Liver (tissue), 9 donors: Measurements from ENCODE around the gene DUOXA1. TPM values are rescaled to one million over a fixed set of nuclear protein-coding genes. Genes with fewer than 3 reads are reported as not detected.

Experiments
- DNase-seq: peaks from one replicate; pipeline ENCODE4 v3.0.0-alpha.2; 2017; ENCODE audit warnings: low spot score
- H3K27ac ChIP-seq, 2 donors: one replicate each; pipeline ENCODE4 v1.7.0; 2013; ENCODE audit warnings: inconsistent platforms in 2 of 2, low read length in 2 of 2, control low read depth in 1 of 2, low read depth in 1 of 2, mild to moderate bottlenecking in 1 of 2
- H3K27me3 ChIP-seq, 4 donors: one replicate each; pipeline versions ENCODE4 v1.6.1 to v1.7.0; 2013; ENCODE audit warnings: low read length in 3 of 4, inconsistent platforms in 1 of 4, mild to moderate bottlenecking in 1 of 4, moderate library complexity in 1 of 4; ENCODE audit not compliant: control insufficient read depth in 4 of 4, insufficient read depth in 4 of 4
- H3K36me3 ChIP-seq, 4 donors: one replicate each; pipeline versions ENCODE4 v1.6.1 to v1.7.0; 2013; ENCODE audit warnings: low read length in 3 of 4, mild to moderate bottlenecking in 3 of 4, low read depth in 1 of 4, moderate library complexity in 1 of 4; ENCODE audit not compliant: control insufficient read depth in 4 of 4, insufficient read depth in 3 of 4
- H3K4me1 ChIP-seq, 4 donors: one replicate each; pipeline versions ENCODE4 v1.6.1 to v1.7.0; 2013; ENCODE audit warnings: low read length in 3 of 4, mild to moderate bottlenecking in 3 of 4, moderate library complexity in 1 of 4; ENCODE audit not compliant: control insufficient read depth in 4 of 4, insufficient read depth in 4 of 4
- H3K4me3 ChIP-seq, 3 donors: one replicate each; pipeline versions ENCODE4 v1.6.1 to v1.7.0; 2013; ENCODE audit warnings: low read length in 3 of 3, control low read depth in 1 of 3, low read depth in 1 of 3, mild to moderate bottlenecking in 1 of 3
- H3K9ac ChIP-seq, 2 donors: one replicate each; pipeline ENCODE4 v1.7.0; 2013; ENCODE audit warnings: low read length in 2 of 2, mild to moderate bottlenecking in 2 of 2, moderate library complexity in 2 of 2, control low read depth in 1 of 2, low read depth in 1 of 2
- H3K9me3 ChIP-seq, 4 donors: one replicate each; pipeline versions ENCODE4 v1.6.1 to v1.7.0; 2013; ENCODE audit warnings: low read length in 3 of 4; ENCODE audit not compliant: control insufficient read depth in 4 of 4
- ATF3 ChIP-seq: IDR thresholded peaks from 2 replicates; pipeline ENCODE4 v1.6.1; 2016; ENCODE audit warnings: antibody characterized with exemption
- CTCF ChIP-seq: fragments of 150-350 bp; IDR thresholded peaks from 2 replicates; pipeline ENCODE4 v1.5.1; 2017; ENCODE audit warnings: improper control_type of control experiment, low read depth, low read length; ENCODE audit not compliant: missing input control
- EGR1 ChIP-seq, 2 donors: IDR thresholded peaks; 2 replicates each; pipeline ENCODE4 v1.6.1; 2016 to 2018; ENCODE audit warnings: antibody characterized with exemption in 2 of 2, low read depth in 2 of 2
- FOXA1 ChIP-seq: IDR thresholded peaks from 2 replicates; pipeline ENCODE4 v1.6.1; 2016; ENCODE audit warnings: antibody characterized with exemption
- FOXA2 ChIP-seq: IDR thresholded peaks from 2 replicates; pipeline ENCODE4 v1.6.1; 2016; ENCODE audit warnings: antibody characterized with exemption
- GABPA ChIP-seq, 2 donors: IDR thresholded peaks in 1 of 2; conservative IDR thresholded peaks in 1 of 2; 2 replicates each; pipeline ENCODE4 v1.6.1; 2016; ENCODE audit warnings: antibody characterized with exemption in 2 of 2, mild to moderate bottlenecking in 1 of 2, moderate library complexity in 1 of 2
- HNF4A ChIP-seq, 2 donors: conservative IDR thresholded peaks; 2 replicates each; pipeline ENCODE4 v1.6.1; 2016; ENCODE audit warnings: antibody characterized with exemption in 2 of 2, mild to moderate bottlenecking in 2 of 2
- HNF4G ChIP-seq: IDR thresholded peaks from 2 replicates; pipeline ENCODE4 v1.6.1; 2016; ENCODE audit warnings: antibody characterized with exemption
- JUND ChIP-seq, 2 donors: IDR thresholded peaks; 2 replicates each; pipeline ENCODE4 v1.6.1; 2016; ENCODE audit warnings: antibody characterized with exemption in 2 of 2
- NR2F2 ChIP-seq: IDR thresholded peaks from 2 replicates; pipeline ENCODE4 v1.6.1; 2016; ENCODE audit warnings: antibody characterized with exemption
- RAD21 ChIP-seq, 2 donors: IDR thresholded peaks; 2 replicates each; pipeline ENCODE4 v1.6.1; 2016; ENCODE audit warnings: antibody characterized with exemption in 2 of 2, mild to moderate bottlenecking in 2 of 2
- REST ChIP-seq: IDR thresholded peaks from 2 replicates; pipeline ENCODE4 v1.6.1; 2016; ENCODE audit warnings: antibody characterized with exemption, mild to moderate bottlenecking
- RXRA ChIP-seq, 2 donors: IDR thresholded peaks; 2 replicates each; pipeline ENCODE4 v1.6.1; 2017 to 2018; ENCODE audit warnings: antibody characterized with exemption in 2 of 2, mild to moderate bottlenecking in 1 of 2
- SP1 ChIP-seq: IDR thresholded peaks from 2 replicates; pipeline ENCODE4 v1.6.1; 2018; ENCODE audit warnings: antibody characterized with exemption, mild to moderate bottlenecking
- TAF1 ChIP-seq: conservative IDR thresholded peaks from 2 replicates; pipeline ENCODE4 v1.6.1; 2016; ENCODE audit warnings: antibody characterized with exemption, mild to moderate bottlenecking
- YY1 ChIP-seq: IDR thresholded peaks from 2 replicates; pipeline ENCODE4 v1.6.1; 2016; ENCODE audit warnings: antibody characterized with exemption, mild to moderate bottlenecking
- ZBTB33 ChIP-seq: IDR thresholded peaks from 2 replicates; pipeline ENCODE4 v1.6.1; 2016; ENCODE audit warnings: antibody characterized with exemption
- whole genome bisulfite sequencing: extraction: QIAGEN DNeasy Blood & Tissue Kit; methylation state at CpG from one replicate; pipeline ENCODE4 v1.1.7; 2013; 5-methylcytosine and 5-hydroxymethylcytosine counted together
- polyA plus RNA-seq, 2 donors: library from polyadenylated mRNA; stranded (reverse) in 1 of 2; unstranded in 1 of 2; fragments of 200-250 nt in 1 of 2; fragments of >200 nt in 1 of 2; fragmentation: Nextera tagmentation in 1 of 2; extraction: Ambion mirVana in 1 of 2; gene quantifications; one replicate each; pipeline versions ENCODE4 v1.2.1 to v1.2.3, GENCODE V29; 2013 to 2015
- total RNA-seq, 2 donors: library from RNA; depleted of rRNA; stranded (reverse); fragments of >200 nt; gene quantifications; one replicate each; pipeline ENCODE4 v1.2.3, GENCODE V29; 2014
- donor health status: healthy.
- donor health status: healthy.
- donor health status: healthy.
- donor health status: healthy.
- donor health status: healthy.

The DUOXA1 gene
- total and polyA plus RNA-seq, 4 donors: 0.02 TPM; not detected in 3

GRCh38 chr15:45156744-45157455, 27.2 kb upstream of the DUOXA1 start:
- no peaks in the 10 kb centered on the region for H3K4me1 ChIP-seq
- H3K27ac ChIP-seq: no peak overlapping the region
- WGBS: 89% methylated on average over 7 of the region's 7 CpGs
- H3K27me3 ChIP-seq: no peaks in the 10 kb centered on the region
- no peak for DNase-seq
- H3K36me3 ChIP-seq: no peaks in the 10 kb centered on the region
- TF ChIP-seq CTCF: no peak
- no peak for TF ChIP-seq ATF3
- TF ChIP-seq ZBTB33: no peak
- TF ChIP-seq HNF4G: no peak
- no peak for TF ChIP-seq JUND (IDR thresholded peaks at IDR 0.05)
- TF ChIP-seq RAD21 (IDR thresholded peaks at IDR 0.05): no peak
- no peak for TF ChIP-seq FOXA1
- TF ChIP-seq GABPA (IDR thresholded peaks at IDR 0.05 in 1 of 2, conservative IDR thresholded peaks at IDR 0.05 in 1 of 2): no peak
- no peak for TF ChIP-seq YY1
- no peak for TF ChIP-seq NR2F2
- no peak for TF ChIP-seq REST
- TF ChIP-seq RXRA (IDR thresholded peaks at IDR 0.05): no peak
- TF ChIP-seq FOXA2: no peak
- TF ChIP-seq HNF4A (conservative IDR thresholded peaks at IDR 0.05): no peak
- TF ChIP-seq TAF1: no peak
- H3K9me3 ChIP-seq: no peaks in the 10 kb centered on the region
- H3K9ac ChIP-seq: no peak overlapping the region
- H3K4me3 ChIP-seq: no peak overlapping the region

- no peaks in the 10 kb centered on the region for H3K27me3 ChIP-seq
- no peak overlapping the region for H3K4me3 ChIP-seq
- H3K36me3 ChIP-seq: no peaks in the 10 kb centered on the region
- H3K9ac ChIP-seq: no peak overlapping the region
- no peak overlapping the region for H3K27ac ChIP-seq
- no peaks in the 10 kb centered on the region for H3K9me3 ChIP-seq
- DNase-seq: no peak
- no peaks in the 10 kb centered on the region for H3K4me1 ChIP-seq
- WGBS: 91% methylated on average over 8 of the region's 8 CpGs
- TF ChIP-seq GABPA (IDR thresholded peaks at IDR 0.05 in 1 of 2, conservative IDR thresholded peaks at IDR 0.05 in 1 of 2): no peak
- TF ChIP-seq SP1: no peak
- TF ChIP-seq JUND (IDR thresholded peaks at IDR 0.05): no peak
- no peak for TF ChIP-seq HNF4A (conservative IDR thresholded peaks at IDR 0.05)
- no peak for TF ChIP-seq YY1
- no peak for TF ChIP-seq EGR1 (IDR thresholded peaks at IDR 0.05; ENCODE audit: low read depth in 2 of 2)
- no peak for TF ChIP-seq FOXA1
- TF ChIP-seq RXRA (IDR thresholded peaks at IDR 0.05): no peak
- TF ChIP-seq FOXA2: no peak
- no peak for TF ChIP-seq TAF1
- TF ChIP-seq RAD21 (IDR thresholded peaks at IDR 0.05): no peak
- no peak for TF ChIP-seq ZBTB33
- no peak for TF ChIP-seq NR2F2
- no peak for TF ChIP-seq REST
These were observed 26.1 kb upstream of the DUOXA1 start for GRCh38 chr15:45155739-45156138.
